Measurements from ENCODE around the gene IGFBP2.

Gene IGFBP2

DNA sequence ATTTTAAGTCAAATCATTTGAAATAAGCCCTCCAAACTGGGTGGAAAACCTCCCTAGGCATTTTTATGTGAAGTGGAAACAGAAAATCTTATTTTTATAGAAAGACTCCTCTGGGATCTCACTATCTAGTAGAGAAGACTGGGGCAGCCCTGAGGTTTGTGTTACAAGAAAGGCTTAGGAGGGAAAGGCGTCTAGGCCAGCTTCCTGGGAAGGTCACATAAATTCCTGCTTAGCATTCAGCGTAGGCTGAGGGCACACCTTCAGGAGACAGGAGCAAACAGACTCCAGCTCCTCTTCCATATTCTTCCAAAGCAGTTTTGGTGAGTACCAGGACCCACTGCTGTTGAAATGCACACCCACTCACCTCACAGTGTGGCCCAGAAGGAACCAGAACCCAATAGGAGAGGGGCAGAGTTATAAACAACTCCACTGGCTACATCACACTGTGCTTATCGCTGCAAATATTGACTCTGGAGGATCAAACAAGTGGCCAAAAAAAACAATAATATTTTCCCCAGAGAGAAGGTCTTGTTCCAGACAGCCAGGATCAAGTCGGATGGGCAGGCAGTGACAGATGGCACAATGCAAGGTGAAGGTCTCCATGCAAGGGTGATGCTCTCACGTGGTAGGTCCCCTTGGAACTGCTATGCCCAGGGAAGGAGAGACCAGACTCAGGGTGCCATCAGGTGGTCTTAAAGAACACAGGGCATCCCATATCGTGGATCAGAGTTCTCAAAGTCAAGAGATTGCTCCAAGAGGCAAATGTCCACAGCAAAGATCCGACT lies 17.7 kb upstream of the IGFBP2 start:
- DNase-seq (ENCODE audit: low read depth), result no peak

- no peak for DNase-seq (ENCODE audit: low read depth)
Observed at GRCh38 chr2:216616083-216616678, 17.0 kb upstream of the IGFBP2 start.

DNA sequence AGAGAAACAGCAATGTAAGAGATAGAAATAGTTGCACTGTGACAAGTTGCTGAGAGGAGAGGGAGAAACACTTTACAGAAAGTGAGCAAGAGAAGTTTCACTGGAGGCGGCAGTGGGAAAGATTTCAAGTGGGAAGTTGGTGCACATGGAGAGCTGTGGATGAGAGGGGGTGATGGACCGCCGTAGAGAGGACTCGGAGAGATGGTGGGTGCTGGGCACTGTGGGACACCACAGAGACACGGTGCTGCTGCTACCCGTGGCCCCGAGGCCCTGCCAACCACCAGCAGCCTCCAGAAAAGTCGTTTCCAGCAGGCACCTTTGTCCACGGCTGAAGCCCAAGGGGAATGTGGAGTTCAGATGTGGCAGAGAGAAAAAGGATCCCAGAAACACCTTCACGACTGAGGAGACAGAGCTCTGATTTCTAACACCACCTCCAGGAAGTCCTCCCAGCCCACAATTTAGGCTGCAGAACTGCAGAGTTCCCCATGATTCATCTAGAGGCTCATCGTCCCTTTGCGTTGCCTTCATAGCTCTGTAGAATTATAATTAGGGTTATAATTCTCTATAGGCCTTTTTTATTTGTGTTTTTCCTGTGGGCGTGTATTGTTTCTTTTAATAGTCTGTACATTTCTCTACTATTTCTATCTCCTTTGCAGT lies 15.9 kb upstream of the IGFBP2 start:
- no peak for DNase-seq (ENCODE audit: low read depth)

GRCh38 chr2:216618785-216619184 lies 14.4 kb upstream of the IGFBP2 start:
- DNase-seq (ENCODE audit: low read depth), result no peak

DNA sequence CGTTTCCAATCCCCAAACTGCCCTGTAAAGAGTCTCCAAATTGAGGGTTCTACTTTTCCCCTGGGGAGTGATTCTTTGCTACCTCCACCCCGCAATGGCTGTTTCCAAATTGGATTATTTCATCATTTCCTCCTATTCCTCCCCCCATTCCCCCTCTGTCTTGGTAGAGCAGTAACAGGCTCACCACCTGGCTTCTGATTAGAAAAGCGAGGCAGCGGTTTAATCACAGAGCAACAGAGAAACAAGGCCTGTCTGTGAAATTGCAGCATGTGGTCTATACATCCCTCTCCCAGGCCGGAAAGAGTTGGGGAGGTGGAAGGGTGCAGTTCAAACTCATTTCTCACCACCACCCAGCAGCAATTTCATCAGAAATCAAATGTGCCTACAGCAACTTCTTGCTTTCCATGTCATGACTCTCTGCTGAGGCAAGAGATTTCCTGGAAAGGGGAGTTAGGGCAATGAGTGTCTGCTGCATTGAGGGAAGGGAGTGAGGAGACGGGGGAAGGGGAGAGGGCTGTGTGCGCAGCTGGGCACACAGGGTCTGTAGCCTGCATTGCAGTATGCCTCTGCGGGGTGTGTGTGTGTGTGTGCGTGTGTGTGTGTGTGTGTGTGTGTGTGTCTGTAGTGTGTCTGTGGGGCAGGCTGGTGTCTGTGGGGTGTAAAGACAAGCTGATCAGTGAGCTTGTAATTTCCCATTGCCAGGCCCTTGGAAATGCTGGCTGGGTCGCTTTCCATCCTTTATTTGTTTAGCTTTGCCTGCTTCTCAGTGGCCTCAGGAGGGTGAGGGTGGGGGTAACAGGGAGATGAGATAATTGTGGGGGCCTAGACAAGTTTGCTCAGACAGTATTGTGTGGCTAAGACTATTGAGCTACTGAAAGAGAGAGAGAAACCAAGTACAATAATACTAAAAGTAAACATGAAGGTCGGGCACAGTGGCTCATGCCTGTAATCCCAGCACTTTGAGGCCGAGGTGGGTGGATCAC lies 13.5 kb upstream of the IGFBP2 start:
- no peak for DNase-seq (ENCODE audit: low read depth)

DNA sequence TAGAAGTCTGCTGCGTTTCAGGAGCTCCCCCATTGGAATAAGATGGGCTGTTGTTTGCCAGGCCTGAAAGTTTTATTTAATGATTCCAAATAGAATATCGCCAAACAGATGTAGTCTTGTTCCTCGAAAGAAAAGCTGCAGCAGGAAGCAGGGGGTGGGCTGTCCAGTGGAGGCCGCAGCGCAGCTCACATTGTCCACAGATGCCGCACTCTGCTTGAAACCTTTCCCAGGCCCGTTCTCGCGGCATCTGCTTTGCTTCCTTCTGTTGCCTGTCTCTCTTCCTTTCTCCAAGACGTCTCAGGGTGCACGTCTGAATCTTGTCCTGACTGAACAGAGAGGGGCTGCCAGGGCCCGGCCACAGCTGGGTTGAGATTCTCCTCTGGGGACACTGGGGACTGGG lies 12.4 kb upstream of the IGFBP2 start:
- no peak for DNase-seq (ENCODE audit: low read depth)

GRCh38 chr2:216621292-216621691 lies 11.9 kb upstream of the IGFBP2 start:
- no peak for DNase-seq (ENCODE audit: low read depth)

DNA sequence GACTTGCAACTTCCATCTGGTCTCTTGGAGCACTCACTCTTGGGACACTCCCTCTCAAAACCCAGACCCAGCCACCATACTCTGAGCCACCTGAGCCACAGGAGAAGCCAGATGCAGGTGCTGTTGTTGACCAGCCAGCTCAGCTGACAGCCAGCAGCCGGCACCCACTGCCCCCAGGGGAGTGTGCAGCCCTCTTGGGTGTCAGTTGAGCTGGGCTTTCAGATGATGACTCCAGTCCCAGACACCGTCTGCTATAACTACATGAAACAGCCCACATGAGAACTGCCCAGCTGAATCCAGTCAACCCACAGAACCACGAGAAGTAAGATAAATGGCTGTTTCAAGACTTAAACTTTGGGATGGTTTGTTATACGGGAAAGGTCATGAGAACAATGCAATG lies 10.7 kb upstream of the IGFBP2 start:
- no peak for DNase-seq (ENCODE audit: low read depth)

DNA sequence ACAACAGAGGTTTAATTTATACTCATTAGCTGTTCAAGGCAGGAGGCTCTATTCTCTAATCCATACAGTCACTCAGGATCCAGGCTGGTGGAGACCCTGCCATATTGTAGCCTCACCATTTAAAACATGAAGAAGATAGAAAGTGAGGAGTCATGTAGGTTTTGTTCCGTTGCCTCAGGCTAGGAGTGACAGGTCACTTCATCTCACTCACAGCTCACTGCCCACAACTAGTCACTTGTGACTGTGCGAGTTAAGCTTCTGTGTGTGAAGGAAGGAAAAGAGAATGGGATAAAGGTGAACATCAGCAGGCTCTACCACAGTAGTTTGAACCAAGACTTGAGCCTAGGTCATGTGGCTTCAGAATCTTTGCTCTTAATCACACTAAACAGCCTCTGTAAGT lies 9.0 kb upstream of the IGFBP2 start:
- no peak for DNase-seq (ENCODE audit: low read depth)

DNA sequence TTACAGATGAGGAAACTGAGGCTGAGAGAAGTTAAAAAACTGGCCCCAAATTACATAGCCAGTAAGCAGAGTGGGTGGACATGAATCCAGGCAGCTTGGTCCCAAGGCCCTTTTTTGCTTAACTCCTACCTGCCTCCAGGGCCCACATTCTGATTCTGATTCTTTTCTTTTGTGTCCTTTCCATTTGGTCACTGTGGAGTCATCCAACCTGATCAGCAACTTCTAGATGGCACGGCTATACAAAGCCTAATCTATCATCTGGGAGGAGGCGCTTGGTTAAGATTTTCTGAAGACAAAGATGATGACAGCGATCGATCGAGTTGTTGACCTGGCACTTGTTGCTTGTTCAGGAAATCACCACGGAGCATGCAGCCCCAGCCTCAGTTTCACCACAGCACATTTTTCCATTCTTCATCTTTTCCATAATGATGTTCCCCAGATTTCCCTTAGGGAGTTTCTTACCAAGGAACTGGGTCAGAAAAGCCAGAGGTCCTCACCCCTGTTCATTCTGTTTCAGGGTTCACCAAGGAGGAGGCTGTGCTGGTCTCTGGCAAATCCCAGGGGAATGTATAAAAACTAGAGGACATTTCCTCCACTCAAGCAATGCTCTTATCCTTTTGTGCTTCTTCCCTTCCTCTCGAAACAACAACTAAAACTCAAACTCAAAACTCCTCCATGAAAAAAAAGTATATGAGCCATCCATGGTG lies 6.9 kb upstream of the IGFBP2 start:
- no peak for DNase-seq (ENCODE audit: low read depth)

- DNase-seq (ENCODE audit: low read depth), result no peak
Observed at GRCh38 chr2:216626875-216627245, 6.4 kb upstream of the IGFBP2 start.

GRCh38 chr2:216629784-216630183 lies 3.4 kb upstream of the IGFBP2 start:
- no peak for DNase-seq (ENCODE audit: low read depth)

- no peak for DNase-seq (ENCODE audit: low read depth)
Observed at GRCh38 chr2:216632346-216632951, 771 bp upstream of the IGFBP2 start.

- no peak for DNase-seq (ENCODE audit: low read depth)
Observed at GRCh38 chr2:216633616-216634369, 573 bp downstream of the IGFBP2 start.

GRCh38 chr2:216634370-216635148 lies 1.3 kb downstream of the IGFBP2 start:
- no peak for DNase-seq (ENCODE audit: low read depth)

GRCh38 chr2:216635171-216635570 lies 2.0 kb downstream of the IGFBP2 start:
- no peak for DNase-seq (ENCODE audit: low read depth)

DNA sequence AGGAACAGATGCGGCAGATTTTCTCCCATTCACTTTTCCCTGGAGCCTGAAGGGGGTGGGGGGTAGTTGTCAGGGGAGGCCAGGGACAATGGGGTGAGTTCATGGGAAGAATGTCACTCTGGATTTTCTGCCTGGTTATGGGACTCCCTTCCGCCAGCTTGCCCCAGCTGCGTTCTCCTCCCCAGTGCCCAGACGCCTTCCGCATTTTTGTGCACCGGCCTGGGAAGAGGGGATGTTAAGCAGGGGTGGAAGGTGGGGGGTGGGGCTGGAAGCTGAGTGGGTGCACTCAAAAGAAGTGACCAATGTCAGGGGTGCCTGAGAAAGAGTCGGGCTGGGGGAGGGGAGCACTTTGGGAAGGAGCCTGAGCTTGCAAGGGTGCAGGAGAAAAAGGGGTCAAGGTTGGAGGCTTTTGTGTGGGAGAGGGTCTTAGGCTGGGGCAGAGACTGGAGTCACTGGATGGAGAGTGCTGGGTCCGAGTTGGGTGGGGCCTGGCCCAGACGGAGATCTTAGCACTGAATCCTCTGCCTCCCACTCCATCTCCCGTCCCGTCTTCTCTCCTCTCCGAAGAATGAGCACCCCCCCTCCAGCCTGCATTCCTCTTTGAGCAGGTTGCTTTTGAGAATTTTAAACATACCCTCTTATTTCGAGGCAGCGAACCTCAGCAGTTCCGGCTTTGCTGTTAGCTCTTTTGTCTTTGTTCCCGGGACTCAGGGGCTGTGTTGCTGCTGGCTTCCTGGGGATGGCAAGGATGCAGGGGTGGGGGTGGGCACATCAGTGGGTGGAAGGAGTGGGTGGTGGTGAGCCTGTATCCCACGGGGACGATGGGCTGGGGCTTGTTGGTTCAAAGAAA lies 2.7 kb downstream of the IGFBP2 start:
- no peak for DNase-seq (ENCODE audit: low read depth)

- DNase-seq (ENCODE audit: low read depth), result no peak
Observed at GRCh38 chr2:216636551-216637450, 3.6 kb downstream of the IGFBP2 start.
